ENCODE data around the gene CFAP45.

Gene CFAP45

DNA sequence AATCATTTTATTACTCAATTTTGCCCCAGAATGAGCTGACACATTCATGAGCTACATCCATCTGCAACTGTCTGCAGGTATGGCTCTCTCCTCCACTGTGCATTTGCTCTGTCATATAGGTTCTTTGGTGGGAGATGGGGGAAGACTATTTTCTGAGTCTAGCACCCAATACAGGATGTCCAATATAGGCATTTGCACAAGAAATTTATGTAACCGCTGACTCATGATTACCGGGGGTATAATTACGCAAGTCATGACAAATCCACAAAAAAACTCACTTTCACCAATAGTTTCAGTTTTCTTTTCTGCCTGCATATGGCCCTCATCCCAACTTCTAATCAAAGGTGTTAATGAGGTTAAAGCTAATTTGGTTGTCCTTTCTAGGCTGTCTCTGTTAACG is 20.0 kb downstream of the CFAP45 start:
- CTCF ChIA-PET = interaction anchor here (1.2 to 5.7 kb wide), 7 partner anchors 10 to 127 kb away, joined by 3 to 89 read pairs (median 9); partner anchors contain the start of gene DUSP23

GRCh38 chr1:159879136-159879535 is 20.8 kb downstream of the CFAP45 start:
- H3K4me3 ChIP-seq (ENCODE audit: low read depth, low read length) = no peak overlapping the region
- TF ChIP-seq, protein P1, sequence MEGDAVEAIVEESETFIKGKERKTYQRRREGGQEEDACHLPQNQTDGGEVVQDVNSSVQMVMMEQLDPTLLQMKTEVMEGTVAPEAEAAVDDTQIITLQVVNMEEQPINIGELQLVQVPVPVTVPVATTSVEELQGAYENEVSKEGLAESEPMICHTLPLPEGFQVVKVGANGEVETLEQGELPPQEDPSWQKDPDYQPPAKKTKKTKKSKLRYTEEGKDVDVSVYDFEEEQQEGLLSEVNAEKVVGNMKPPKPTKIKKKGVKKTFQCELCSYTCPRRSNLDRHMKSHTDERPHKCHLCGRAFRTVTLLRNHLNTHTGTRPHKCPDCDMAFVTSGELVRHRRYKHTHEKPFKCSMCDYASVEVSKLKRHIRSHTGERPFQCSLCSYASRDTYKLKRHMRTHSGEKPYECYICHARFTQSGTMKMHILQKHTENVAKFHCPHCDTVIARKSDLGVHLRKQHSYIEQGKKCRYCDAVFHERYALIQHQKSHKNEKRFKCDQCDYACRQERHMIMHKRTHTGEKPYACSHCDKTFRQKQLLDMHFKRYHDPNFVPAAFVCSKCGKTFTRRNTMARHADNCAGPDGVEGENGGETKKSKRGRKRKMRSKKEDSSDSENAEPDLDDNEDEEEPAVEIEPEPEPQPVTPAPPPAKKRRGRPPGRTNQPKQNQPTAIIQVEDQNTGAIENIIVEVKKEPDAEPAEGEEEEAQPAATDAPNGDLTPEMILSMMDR (IDR thresholded peaks at IDR 0.05; ENCODE audit: insufficient read depth, low read length, missing control alignments) = no peak
- no peak for DNase-seq (ENCODE audit: low read depth, low spot score)
- ChIA-PET POLR2A (no interaction called here), CTCF (interaction anchor here (0.8 to 5.7 kb wide), 6 partner anchors 10 to 128 kb away, joined by 3 to 89 read pairs (median 4); no protein-coding TSS in a partner anchor)

More for the DNA sequence above, 20.0 kb downstream of the CFAP45 start:
- TF ChIP-seq, protein P1 (IDR thresholded peaks at IDR 0.05; ENCODE audit: insufficient read depth, low read length, missing control alignments) = no peak
- no peak for DNase-seq (ENCODE audit: low read depth, low spot score)
- H3K4me3 ChIP-seq (ENCODE audit: low read depth, low read length) = no peak overlapping the region
- POLR2A ChIA-PET = no interaction called here

DNA sequence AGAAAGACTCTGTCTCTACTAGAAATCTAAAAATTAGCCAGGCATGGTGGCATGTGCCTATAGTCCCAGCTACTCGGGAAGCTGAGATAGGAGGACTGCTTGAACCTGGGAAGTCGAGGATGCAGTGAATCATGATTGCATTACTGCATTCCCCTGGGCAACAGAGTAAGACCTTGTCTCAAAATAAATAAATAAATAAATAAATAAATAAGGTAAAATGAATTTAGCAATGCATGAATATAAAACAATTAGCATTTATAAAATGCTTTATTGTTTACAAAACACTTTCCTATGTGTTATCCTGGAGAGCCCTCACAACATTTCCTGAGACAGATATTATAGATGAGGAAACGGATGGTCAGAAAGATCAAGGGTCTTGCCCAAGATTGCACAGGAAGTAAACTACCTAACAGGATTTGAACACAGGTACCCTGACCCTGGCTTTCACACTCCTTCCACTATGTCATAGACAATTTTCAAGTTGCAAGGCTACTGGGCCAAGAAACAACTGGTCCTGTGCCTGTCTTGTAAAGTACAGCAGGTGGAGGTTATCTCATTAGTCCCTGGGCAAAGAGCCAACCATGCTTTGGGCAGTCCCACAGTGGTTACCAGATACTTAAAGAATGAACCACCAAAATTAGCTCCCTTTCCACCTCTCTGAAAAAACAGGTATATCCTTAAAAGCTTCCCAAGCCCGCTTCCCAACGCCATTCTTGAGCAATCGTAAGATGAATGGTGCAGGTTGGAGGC is 22.1 kb downstream of the CFAP45 start:
- DNase-seq (ENCODE audit: low read depth, low spot score) = no peak
- TF ChIP-seq, protein P1 (IDR thresholded peaks at IDR 0.05; ENCODE audit: insufficient read depth, low read length, missing control alignments) = no peak
- CTCF ChIA-PET = interaction anchor here (1.1 to 5.7 kb wide), 5 partner anchors 9 to 130 kb away, joined by 4 to 89 read pairs (median 5); no protein-coding TSS in a partner anchor
- no peak overlapping the region for H3K4me3 ChIP-seq (ENCODE audit: low read depth, low read length)
- POLR2A ChIA-PET = no interaction called here

DNA sequence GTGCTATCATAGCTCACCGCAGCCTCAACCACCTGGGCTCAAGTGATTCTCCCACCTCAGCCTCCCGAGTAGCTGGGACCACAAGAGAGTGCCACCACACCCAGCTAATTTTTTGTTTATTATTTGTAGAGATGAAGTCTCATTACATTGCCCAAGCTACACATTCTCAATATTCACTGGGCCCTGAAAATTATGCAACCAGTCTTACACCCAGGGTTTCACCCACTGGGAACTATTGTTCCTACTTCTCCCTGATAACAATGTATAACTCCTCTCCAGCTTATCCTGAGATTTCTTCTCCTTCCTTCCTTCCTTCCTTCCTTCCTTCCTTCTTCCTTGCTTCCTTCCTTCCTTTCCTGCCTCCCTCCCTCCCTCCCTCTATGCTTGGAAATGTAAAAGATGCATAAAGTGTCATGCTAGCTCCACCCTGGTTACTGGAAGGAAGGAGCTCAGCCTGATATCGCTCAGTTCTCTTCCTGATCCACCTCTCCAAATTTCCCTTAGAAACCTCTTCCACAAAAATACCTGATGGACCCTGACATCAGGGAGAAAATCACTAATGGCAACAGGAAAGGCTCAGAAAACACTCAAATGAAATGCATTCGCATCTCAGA is 26.3 kb downstream of the CFAP45 start:
- H3K4me3 ChIP-seq (ENCODE audit: low read depth, low read length) = no peak overlapping the region
- POLR2A ChIA-PET = no interaction called here
- DNase-seq (ENCODE audit: low read depth, low spot score) = no peak
- TF ChIP-seq, protein P1 (IDR thresholded peaks at IDR 0.05; ENCODE audit: insufficient read depth, low read length, missing control alignments) = no peak
- CTCF ChIA-PET = interaction anchor here (0.8 to 3.8 kb wide), 8 partner anchors 8 to 77 kb away, joined by 3 to 25 read pairs (median 4); partner anchors contain the start of gene VSIG8

DNA sequence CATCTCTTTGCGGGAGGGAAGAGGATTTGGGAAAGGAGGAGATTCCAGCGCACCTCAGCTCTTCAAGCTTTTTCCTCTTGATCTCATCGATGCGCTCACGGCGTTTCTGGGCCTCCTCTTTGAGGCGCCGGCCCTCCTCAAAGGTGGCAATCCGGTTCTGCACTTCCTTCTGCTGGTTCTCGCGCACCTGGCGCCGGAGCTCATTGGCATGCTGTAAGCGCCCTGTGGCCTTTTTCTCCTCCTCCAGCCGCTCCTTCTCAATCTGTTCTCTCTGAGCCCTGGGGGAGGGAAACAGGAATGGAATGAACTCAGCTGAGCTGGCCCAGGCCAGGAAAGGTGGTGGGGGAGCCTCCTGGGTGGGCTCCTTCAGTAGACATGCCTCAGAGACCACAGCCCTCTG is 27.1 kb downstream of the CFAP45 start:
- no peak for DNase-seq (ENCODE audit: low read depth, low spot score)
- TF ChIP-seq, protein P1 (IDR thresholded peaks at IDR 0.05; ENCODE audit: insufficient read depth, low read length, missing control alignments) = no peak
- ChIA-PET POLR2A (interaction anchor here (1.0 kb wide), 1 partner anchor 19 kb away, joined by 3 read pairs; no protein-coding TSS in a partner anchor), CTCF (interaction anchor here (0.7 to 3.8 kb wide), 7 partner anchors 8 to 52 kb away, joined by 3 to 25 read pairs (median 4); partner anchors contain the start of gene VSIG8)
- H3K4me3 ChIP-seq (ENCODE audit: low read depth, low read length) = no peak overlapping the region

DNA sequence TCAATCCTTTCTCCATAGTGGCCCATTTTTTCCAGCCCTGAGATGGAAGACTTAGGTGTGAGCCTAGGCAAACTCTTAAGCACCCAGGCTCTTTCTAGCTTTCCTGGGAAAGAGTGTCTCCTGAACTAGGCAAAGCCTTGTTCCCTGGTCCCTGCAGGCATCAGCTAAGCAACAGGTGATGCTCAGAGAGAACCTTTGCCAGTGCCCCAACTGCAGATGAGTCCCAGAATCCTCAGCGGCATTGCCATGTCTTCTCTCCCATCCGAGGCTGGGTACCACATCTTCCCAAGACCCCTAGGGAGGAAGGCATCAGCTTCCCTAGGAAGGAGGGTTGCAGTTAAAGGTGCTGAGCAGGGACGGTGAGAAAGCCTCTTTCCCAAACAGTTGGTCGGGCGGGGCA is 29.3 kb downstream of the CFAP45 start:
- CTCF ChIA-PET = interaction anchor here (0.9 to 2.2 kb wide), 3 partner anchors 11 to 72 kb away, joined by 4 to 10 read pairs (median 9); no protein-coding TSS in a partner anchor
- POLR2A ChIA-PET = no interaction called here
- no peak overlapping the region for H3K4me3 ChIP-seq (ENCODE audit: low read depth, low read length)
- DNase-seq (ENCODE audit: low read depth, low spot score) = no peak
- TF ChIP-seq, protein P1 (IDR thresholded peaks at IDR 0.05; ENCODE audit: insufficient read depth, low read length, missing control alignments) = no peak

Measured in AG04449 (cell line).